HepG2 (cell line): Measurements from ENCODE around the gene NFYB. TPM values are rescaled to one million over a fixed set of nuclear protein-coding genes. Genes with fewer than 3 reads are reported as not detected.

Source experiments
- ATAC-seq: fragments of 200-7000 bp; cut with Tn5 transposase; 3 replicates; pipeline ENCODE4 v1.9.1; 2020; ENCODE audit warnings: mild to moderate bottlenecking, moderate library complexity
- BruUV-seq: library from RNA; stranded (reverse); fragments of 400-500 nt; replicated peaks from 2 replicates; lab custom pipeline; 2021; lab: Mats Ljungman, UMichigan
- CTCF ChIA-PET: fragments of 300-600 bp; formaldehyde crosslinking; extraction: SDS; loops from one replicate; lab custom pipeline; 2021; ENCODE audit warnings: low total read pairs, inconsistent platforms, low intra/inter-chr PET ratio; lab: Yijun Ruan, JAX
- POLR2A ChIA-PET: fragments of 350-600 bp; sonication (Branson Sonifier 250); formaldehyde crosslinking; loops from one replicate; lab custom pipeline; 2020; ENCODE audit warnings: antibody characterized with exemption, inconsistent platforms; lab: Yijun Ruan, JAX
- DNase-seq: peaks from one replicate; pipeline ENCODE4 v3.0.0-alpha.2; 2015; ENCODE audit warnings: low spot score
- FAIRE-seq: peaks from 3 replicates; lab custom pipeline; 2011; peaks lifted over from hg19 to GRCh38; lab: Jason Lieb, UNC
- H2AFZ ChIP-seq: one replicate; pipeline ENCODE4 v1.6.1; 2011; ENCODE audit warnings: low read length, inconsistent platforms
- H3K27ac ChIP-seq: fragments of 300-600 bp; 3 replicates; pipeline ENCODE4 v1.8.0; 2011; ENCODE audit warnings: mixed run types, mild to moderate bottlenecking, mixed read lengths, low read length, inconsistent platforms; ENCODE audit not compliant: insufficient read depth; ENCODE audit errors: extremely low read length
- H3K27me3 ChIP-seq, 2 experiments: fragments of 200-600 bp in 1 of 2; 2 replicates in 1 of 2; 3 replicates in 1 of 2; pipeline versions ENCODE4 v1.6.0 to v1.8.0; 2011; ENCODE audit warnings: low read length in 2 of 2, mild to moderate bottlenecking in 2 of 2, moderate library complexity in 2 of 2, inconsistent platforms in 1 of 2; ENCODE audit not compliant: insufficient read depth in 2 of 2, control insufficient read depth in 1 of 2
- H3K36me3 ChIP-seq, 2 experiments: fragments of 200-600 bp in 1 of 2; replicated peaks in 1 of 2; 2 replicates in 1 of 2; 3 replicates in 1 of 2; pipeline versions ENCODE4 v1.5.1 to v1.8.0; 2011; ENCODE audit warnings: low read length in 2 of 2, inconsistent platforms in 1 of 2; ENCODE audit not compliant: insufficient read depth in 2 of 2, control insufficient read depth in 1 of 2
- H3K4me1 ChIP-seq: 2 replicates; pipeline ENCODE4 v1.5.1; 2012; ENCODE audit warnings: low read length, inconsistent platforms; ENCODE audit not compliant: insufficient read depth
- H3K4me2 ChIP-seq: 2 replicates; pipeline ENCODE4 v1.6.0; 2011; ENCODE audit warnings: low read depth, low read length, inconsistent platforms
- H3K4me3 ChIP-seq, 3 experiments: fragments of 200-600 bp in 1 of 3; sonication (generic), shearing (Covaris generic) in 1 of 3; replicated peaks in 1 of 3; 2 replicates each; pipeline ENCODE4 v1.5.1; 2011 to 2016; ENCODE audit warnings: low read length in 3 of 3, inconsistent platforms in 2 of 3, low read depth in 2 of 3, mild to moderate bottlenecking in 2 of 3, control low read depth in 1 of 3, mixed read lengths in 1 of 3; ENCODE audit not compliant: insufficient read depth in 1 of 3
- H3K79me2 ChIP-seq: one replicate; pipeline ENCODE4 v1.6.1; 2011; ENCODE audit warnings: low read length, inconsistent platforms; ENCODE audit not compliant: insufficient read depth
- H3K9ac ChIP-seq: 2 replicates; pipeline ENCODE4 v1.6.0; 2011; ENCODE audit warnings: mild to moderate bottlenecking, low read depth, low read length, inconsistent platforms; ENCODE audit not compliant: insufficient read depth
- H3K9me3 ChIP-seq: 2 replicates; pipeline ENCODE4 v1.5.1; 2012; ENCODE audit warnings: mild to moderate bottlenecking, low read length
- H4K20me1 ChIP-seq: 2 replicates; pipeline ENCODE4 v1.6.0; 2011; ENCODE audit warnings: inconsistent platforms, mild to moderate bottlenecking, low read length, moderate library complexity; ENCODE audit not compliant: insufficient read depth
- ARID3A ChIP-seq: IDR thresholded peaks from 2 replicates; pipeline ENCODE4 v1.6.1; 2012; ENCODE audit warnings: low read depth, low read length, improper control_type of control experiment
- ETS1 ChIP-seq: sonication (generic); formaldehyde crosslinking; IDR thresholded peaks from 2 replicates; pipeline ENCODE4 v1.4.0; 2020; ENCODE audit warnings: missing genetic modification reagents
- FOXA3 ChIP-seq: IDR thresholded peaks from 2 replicates; pipeline ENCODE4 v1.6.1; 2016; ENCODE audit warnings: missing genetic modification reagents, missing compliant biosample characterization
- HOMEZ ChIP-seq: IDR thresholded peaks from 2 replicates; pipeline ENCODE4 v1.6.1; 2016; ENCODE audit warnings: low read depth
- NKX3-1 ChIP-seq: sonication (generic); formaldehyde crosslinking; IDR thresholded peaks from 2 replicates; pipeline ENCODE4 v1.5.0; 2020; ENCODE audit warnings: missing genetic modification reagents
- RAD21 ChIP-seq: fragments of 450-650 bp; formaldehyde crosslinking; IDR thresholded peaks from 2 replicates; pipeline ENCODE4 v1.5.0; 2020; ENCODE audit warnings: mild to moderate bottlenecking
- REXO4 ChIP-seq: sonication (generic); formaldehyde crosslinking; IDR thresholded peaks from 2 replicates; pipeline ENCODE4 v1.8.0; 2022; ENCODE audit warnings: missing genetic modification reagents, mild to moderate bottlenecking, borderline replicate concordance
- SAP130 ChIP-seq: IDR thresholded peaks from 2 replicates; pipeline ENCODE4 v1.6.1; 2016; ENCODE audit warnings: low read depth
- SMARCC2 ChIP-seq: fragments of 450-650 bp; IDR thresholded peaks from 2 replicates; pipeline ENCODE4 v1.6.1; 2017; ENCODE audit warnings: antibody characterized with exemption, mild to moderate bottlenecking
- SMC3 ChIP-seq: IDR thresholded peaks from 2 replicates; pipeline ENCODE4 v1.6.1; 2011; ENCODE audit warnings: low read length, improper control_type of control experiment
- STAT6 ChIP-seq: sonication (generic); formaldehyde crosslinking; IDR thresholded peaks from 2 replicates; pipeline ENCODE4 v1.4.0; 2020; ENCODE audit warnings: missing genetic modification reagents, mild to moderate bottlenecking, borderline replicate concordance
- ZNF546 ChIP-seq: sonication (generic); formaldehyde crosslinking; conservative IDR thresholded peaks from 2 replicates; pipeline ENCODE4 v1.8.1; 2023; ENCODE audit warnings: mild to moderate bottlenecking, missing genetic modification reagents
- ZNF564 ChIP-seq: sonication (generic); formaldehyde crosslinking; IDR thresholded peaks from 2 replicates; pipeline ENCODE4 v1.8.1; 2023; ENCODE audit warnings: mild to moderate bottlenecking, missing genetic modification reagents
- WGBS: methylation state at CpG from one replicate; pipeline ENCODE4 v1.1.6; 2017; ENCODE audit warnings: low lambda C conversion rate; 5-methylcytosine and 5-hydroxymethylcytosine counted together
- in situ Hi-C: cut with HindIII; loops from 2 replicates; pipeline ENCODE4 v1.10.0; 2017; ENCODE audit warnings: low pct_unique_long_range_greater_than_20kb; ENCODE audit not compliant: extremely low pct_ligation_motif_present
- intact Hi-C: fragments of 100-400 bp; cut with micrococcal nuclease; formaldehyde crosslinking; loops from one replicate; pipeline ENCODE4 v1.10.0; 2022; ENCODE audit not compliant: unreplicated experiment
- polyA plus RNA-seq, 8 experiments: library from polyadenylated mRNA; depleted of rRNA in 3 of 8; stranded (reverse) in 7 of 8; unstranded in 1 of 8; fragments of >200 nt; fragmentation: Illumina TruSeq in 4 of 8; extraction: Trizol in 4 of 8; gene quantifications; 2 replicates each; pipeline versions ENCODE4 v1.2.1 to v1.2.3, GENCODE V29; 2011 to 2016; ENCODE audit warnings: low read depth in 4 of 8, missing spikeins in 1 of 8, mixed read lengths in 1 of 8; ENCODE audit not compliant: insufficient read depth in 1 of 8
- total RNA-seq, 5 experiments: library from RNA; depleted of rRNA; stranded (reverse); fragments of >200 nt; fragmentation: Illumina TruSeq; extraction: Trizol; gene quantifications; 2 replicates each; pipeline ENCODE4 v1.2.3, GENCODE V29; 2016; ENCODE audit warnings: low read depth in 1 of 5

NFYB gene
- total and polyA plus RNA-seq, 2 of the 13 experiments (the other 11 are each of a cell fraction or from before 2014, with no cell fraction given): 18.7 to 36.6 TPM

GRCh38 chr12:104108755-104109445, 29.1 kb downstream of the NFYB start:
- no TSS peak for BruUV-seq
- Histone ChIP-seq H3K4me2 (no peak overlapping the region), H3K36me3 (no peaks in the 10 kb centered on the region), H2AFZ (no peak overlapping the region), H3K4me1 (no peaks in the 10 kb centered on the region), H3K79me2 (no peaks in the 10 kb centered on the region), H3K4me3 (no peak overlapping the region), H3K27me3 (no peaks in the 10 kb centered on the region), H3K27ac (no peak overlapping the region), H4K20me1 (no peaks in the 10 kb centered on the region), H3K9ac (no peak overlapping the region), H3K9me3 (no peaks in the 10 kb centered on the region)
- in situ Hi-C loops: loop anchor here (5.0 kb wide), 2 partner anchors 52 to 227 kb away; no protein-coding TSS in a partner anchor
- FAIRE-seq: peak; percentile 71
- DNase-seq: peak; percentile 62
- intact Hi-C loops: loop anchor here (1.0 kb wide), 2 partner anchors 52 to 225 kb away; no protein-coding TSS in a partner anchor
- peak; percentile 90 for ATAC-seq
- ChIA-PET CTCF (interaction anchor here (0.6 to 2.4 kb wide), 5 partner anchors 49 to 232 kb away, joined by 3 to 37 read pairs (median 3); no protein-coding TSS in a partner anchor), POLR2A (interaction anchor here (0.7 to 1.4 kb wide), 2 partner anchors 29 to 179 kb away, joined by 3 read pairs; partner anchors contain the start of genes HSP90B1 and NFYB)
- 47% methylated on average over 6 of the region's 6 CpGs for WGBS
- TF ChIP-seq SMARCC2 (no peak), HOMEZ (CRISPR knock-in tag) (no peak), FOXA3 (CRISPR knock-in tag) (0 out of 2 replicates have a peak, but pooled peaks have one; percentile 10), ZNF546 (no peak), NKX3-1 (CRISPR knock-in tag) (no peak), ETS1 (CRISPR knock-in tag) (no peak), RAD21 (CRISPR knock-in tag) (peak; percentile 64), ARID3A (peak; percentile 32; the same call in 1 of the 2 replicates), REXO4 (CRISPR knock-in tag) (no peak), SMC3 (peak; percentile 90), SAP130 (CRISPR knock-in tag) (0 out of 2 replicates have a peak, but pooled peaks have one; percentile 16), STAT6 (CRISPR knock-in tag) (no peak), ZNF564 (CRISPR knock-in tag) (no peak)
